ENCODE measurements around the gene AKR1C1.
"Not testable (repeated sequence)": the region's sequence is repeated elsewhere in the genome, so short reads cannot be mapped to it uniquely, and the experiment has no call there.

Gene AKR1C1

GRCh38 chr10:4982764-4983226, 19.6 kb downstream of the AKR1C1 start:
- DNase-seq (ENCODE audit: low spot score), result no peak
- FAIRE-seq, result no peak

- DNase-seq (ENCODE audit: low spot score) (no peak), FAIRE-seq (no peak)
Observed at GRCh38 chr10:4983615-4984216, 20.5 kb downstream of the AKR1C1 start.

GRCh38 chr10:4984223-4984622, 21.0 kb downstream of the AKR1C1 start:
- no peak for FAIRE-seq
- no peak for DNase-seq (ENCODE audit: low spot score)

GRCh38 chr10:4984971-4985594, 21.9 kb downstream of the AKR1C1 start:
- FAIRE-seq (no peak), DNase-seq (ENCODE audit: low spot score) (no peak)

- DNase-seq (ENCODE audit: low spot score); FAIRE-seq: not testable (repeated sequence)
Observed at GRCh38 chr10:4988000-4988641, 24.9 kb downstream of the AKR1C1 start.

- DNase-seq (ENCODE audit: low spot score), result no peak
- FAIRE-seq, result no peak
Observed at GRCh38 chr10:4990217-4990616, 27.0 kb downstream of the AKR1C1 start.

- FAIRE-seq, result not testable (repeated sequence)
Observed at GRCh38 chr10:4991463-4991862, 28.2 kb downstream of the AKR1C1 start.

GRCh38 chr10:4992564-4992963, 29.3 kb downstream of the AKR1C1 start:
- not testable (repeated sequence) for DNase-seq (ENCODE audit: low spot score); FAIRE-seq

More at GRCh38 chr10:4991463-4991862, 28.2 kb downstream of the AKR1C1 start:
- not testable (repeated sequence) for DNase-seq (ENCODE audit: low spot score)

GRCh38 chr10:4994260-4994659, 31.0 kb downstream of the AKR1C1 start:
- not testable (repeated sequence) for FAIRE-seq; DNase-seq (ENCODE audit: low spot score)

GRCh38 chr10:4998671-4999070, 35.5 kb downstream of the AKR1C1 start:
- DNase-seq (ENCODE audit: low spot score), result no peak
- FAIRE-seq, result no peak

- FAIRE-seq (no peak), DNase-seq (ENCODE audit: low spot score) (no peak)
Observed at GRCh38 chr10:5002013-5002727, 39.0 kb downstream of the AKR1C1 start.

GRCh38 chr10:5003127-5004029, 40.2 kb downstream of the AKR1C1 start, which contains the start of gene AKR1C2:
AKR1C2 (minus strand) TSS chr10:5003857; CDS start chr10:5003835, 22 bp downstream.
- FAIRE-seq, result peak; percentile 49
- DNase-seq (ENCODE audit: low spot score), result not testable (repeated sequence)

- not testable (repeated sequence) for FAIRE-seq; DNase-seq (ENCODE audit: low spot score)
Observed at GRCh38 chr10:5004030-5004385, 40.8 kb downstream of the AKR1C1 start.

GRCh38 chr10:5004501-5004900, 41.3 kb downstream of the AKR1C1 start:
- DNase-seq (ENCODE audit: low spot score); FAIRE-seq: not testable (repeated sequence)

GRCh38 chr10:5008857-5009548, 45.8 kb downstream of the AKR1C1 start:
- not testable (repeated sequence) for FAIRE-seq; DNase-seq (ENCODE audit: low spot score)

GRCh38 chr10:5010043-5010442, 46.8 kb downstream of the AKR1C1 start:
- DNase-seq (ENCODE audit: low spot score); FAIRE-seq: not testable (repeated sequence)

GRCh38 chr10:5011392-5011791, 48.2 kb downstream of the AKR1C1 start:
- not testable (repeated sequence) for FAIRE-seq; DNase-seq (ENCODE audit: low spot score)

- DNase-seq (ENCODE audit: low spot score) (no peak), FAIRE-seq (no peak)
Observed at GRCh38 chr10:5012595-5012994, 49.4 kb downstream of the AKR1C1 start.

GRCh38 chr10:5013385-5013784, 50.2 kb downstream of the AKR1C1 start:
- FAIRE-seq (no peak), DNase-seq (ENCODE audit: low spot score) (no peak)

Data from RCC 7860 (cell line).